Neural progenitor cell (in vitro differentiated cells): ENCODE results near the gene AKAP6. TPM values are rescaled to one million over a fixed set of nuclear protein-coding genes. Genes with fewer than 3 reads are reported as not detected.

Experiments used
- DNase-seq: peaks from one replicate; pipeline ENCODE4 v3.0.0-alpha.2; 2016; ENCODE audit warnings: low spot score
- H2AFZ ChIP-seq: fragments of 200-600 bp; sonication (generic); replicated peaks from 2 replicates; pipeline ENCODE4 v1.6.1; 2016; ENCODE audit warnings: antibody characterized with exemption
- H3F3A ChIP-seq: fragments of 200-600 bp; sonication (generic); 2 replicates; pipeline ENCODE4 v1.6.1; 2016; ENCODE audit warnings: antibody characterized with exemption, low read depth
- H3K27ac ChIP-seq: fragments of 200-600 bp; sonication (generic); 2 replicates; pipeline ENCODE4 v1.5.1; 2016; ENCODE audit warnings: mild to moderate bottlenecking
- H3K27me3 ChIP-seq: fragments of 200-600 bp; sonication (generic); 2 replicates; pipeline ENCODE4 v1.6.1; 2016; ENCODE audit warnings: mild to moderate bottlenecking, moderate library complexity
- H3K36me3 ChIP-seq: fragments of 200-600 bp; sonication (generic); 2 replicates; pipeline ENCODE4 v1.5.1; 2016
- H3K4me1 ChIP-seq: fragments of 200-600 bp; sonication (generic); 2 replicates; pipeline ENCODE4 v1.6.1; 2016; ENCODE audit warnings: mixed run types
- H3K4me2 ChIP-seq: fragments of 200-600 bp; sonication (generic); 2 replicates; pipeline ENCODE4 v1.6.1; 2016
- H3K4me3 ChIP-seq: fragments of 200-600 bp; sonication (generic); 2 replicates; pipeline ENCODE4 v1.5.1; 2016
- H3K79me2 ChIP-seq: fragments of 200-600 bp; sonication (generic); 2 replicates; pipeline ENCODE4 v1.6.1; 2016; ENCODE audit warnings: low read depth
- H3K9ac ChIP-seq: fragments of 200-600 bp; sonication (generic); 2 replicates; pipeline ENCODE4 v1.6.1; 2016
- H3K9me3 ChIP-seq: fragments of 200-600 bp; sonication (generic); 2 replicates; pipeline ENCODE4 v1.5.1; 2016; ENCODE audit warnings: low read depth
- H4K20me1 ChIP-seq: fragments of 200-600 bp; sonication (generic); 2 replicates; pipeline ENCODE4 v1.6.1; 2016; ENCODE audit warnings: low read depth
- H3K27ac Mint-ChIP-seq: 3 replicates; pipeline ENCODE4 v1.8.0; 2021; ENCODE audit warnings: mixed read lengths
- H3K27me3 Mint-ChIP-seq: 2 replicates; pipeline ENCODE4 v1.8.0; 2022; ENCODE audit warnings: low read depth, mild to moderate bottlenecking, inconsistent platforms, moderate library complexity, mixed read lengths; ENCODE audit not compliant: insufficient read depth
- H3K36me3 Mint-ChIP-seq: 3 replicates; pipeline ENCODE4 v1.8.0; 2021; ENCODE audit warnings: mixed read lengths
- H3K4me1 Mint-ChIP-seq: 3 replicates; pipeline ENCODE4 v1.8.0; 2021; ENCODE audit warnings: mixed read lengths
- H3K4me3 Mint-ChIP-seq: 3 replicates; pipeline ENCODE4 v1.8.0; 2021; ENCODE audit warnings: mild to moderate bottlenecking, moderate library complexity, mixed read lengths
- H3K9me3 Mint-ChIP-seq: 3 replicates; pipeline ENCODE4 v1.8.0; 2020; ENCODE audit warnings: mixed read lengths
- EZH2 ChIP-seq: fragments of 200-600 bp; sonication (generic); IDR thresholded peaks from 2 replicates; pipeline ENCODE4 v1.6.1; 2017; ENCODE audit warnings: antibody characterized with exemption, mild to moderate bottlenecking, moderate library complexity
- EZH2phosphoT487 ChIP-seq: fragments of 200-600 bp; sonication (generic); IDR thresholded peaks from 2 replicates; pipeline ENCODE4 v1.6.1; 2017; ENCODE audit warnings: antibody characterized with exemption
- total RNA-seq: library from RNA; depleted of rRNA; stranded (reverse); fragments of >200 nt; gene quantifications from 2 replicates; pipeline ENCODE4 v1.2.3, GENCODE V29; 2015; ENCODE audit warnings: low replicate concordance
- TF ChIP-seq, protein P1 (sequence below): fragments of 200-600 bp; sonication (generic); IDR thresholded peaks from 2 replicates; pipeline ENCODE4 v1.5.1; 2017; ENCODE audit warnings: antibody characterized with exemption, mild to moderate bottlenecking

AKAP6 gene
- total RNA-seq, 1 donor from 2014 or later, result 3.7 TPM

DNA sequence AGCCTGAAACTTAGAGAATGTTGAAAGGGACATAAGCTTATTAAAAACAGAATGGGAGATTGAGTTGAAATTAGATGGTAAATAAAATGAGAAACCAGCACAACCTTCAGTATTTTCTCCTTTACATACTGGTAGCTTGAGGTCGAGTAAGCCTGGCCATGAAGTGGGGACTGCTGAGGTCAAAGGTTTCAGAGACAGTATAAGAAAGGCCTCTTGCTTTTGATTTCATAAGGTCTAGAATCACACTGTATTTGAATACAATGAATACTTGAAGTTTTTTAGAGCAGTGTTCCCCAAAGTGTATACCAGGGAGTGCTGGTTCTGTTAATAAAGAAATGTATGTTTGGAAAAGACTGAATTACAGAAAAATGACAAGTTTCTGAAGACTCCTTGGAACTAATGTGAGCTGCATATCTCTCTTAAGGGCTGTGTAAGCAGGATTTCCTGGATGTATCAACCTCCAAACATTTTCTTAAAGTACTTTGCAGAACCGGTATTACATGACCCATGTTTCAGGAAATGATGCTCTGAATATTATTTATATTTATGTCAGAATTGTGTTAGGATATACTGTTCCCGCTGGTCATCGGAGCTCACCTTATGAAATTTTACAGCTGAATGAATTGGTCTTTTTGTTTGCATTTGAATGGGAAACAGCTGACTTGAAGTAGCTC, 85.0 kb downstream of the AKAP6 start:
- Histone ChIP-seq H3K36me3 (no peaks in the 10 kb centered on the region), H3K9me3 (no peaks in the 10 kb centered on the region), H3K79me2 (no peaks in the 10 kb centered on the region), H2AFZ (no peak overlapping the region), H3K4me2 (no peak overlapping the region), H3K9ac (no peak overlapping the region), H4K20me1 (no peaks in the 10 kb centered on the region), H3K4me3 (no peak overlapping the region), H3K4me1 (no peaks in the 10 kb centered on the region), H3F3A (no peaks in the 10 kb centered on the region), H3K27me3 (no peaks in the 10 kb centered on the region), H3K27ac (no peak overlapping the region)
- H3K27ac Mint-ChIP-seq, result no peak overlapping the region
- H3K9me3 Mint-ChIP-seq, result no peaks in the 10 kb centered on the region
- no peak for DNase-seq
- TF ChIP-seq EZH2phosphoT487 (no peak), EZH2 (no peak)
- TF ChIP-seq, protein P1, sequence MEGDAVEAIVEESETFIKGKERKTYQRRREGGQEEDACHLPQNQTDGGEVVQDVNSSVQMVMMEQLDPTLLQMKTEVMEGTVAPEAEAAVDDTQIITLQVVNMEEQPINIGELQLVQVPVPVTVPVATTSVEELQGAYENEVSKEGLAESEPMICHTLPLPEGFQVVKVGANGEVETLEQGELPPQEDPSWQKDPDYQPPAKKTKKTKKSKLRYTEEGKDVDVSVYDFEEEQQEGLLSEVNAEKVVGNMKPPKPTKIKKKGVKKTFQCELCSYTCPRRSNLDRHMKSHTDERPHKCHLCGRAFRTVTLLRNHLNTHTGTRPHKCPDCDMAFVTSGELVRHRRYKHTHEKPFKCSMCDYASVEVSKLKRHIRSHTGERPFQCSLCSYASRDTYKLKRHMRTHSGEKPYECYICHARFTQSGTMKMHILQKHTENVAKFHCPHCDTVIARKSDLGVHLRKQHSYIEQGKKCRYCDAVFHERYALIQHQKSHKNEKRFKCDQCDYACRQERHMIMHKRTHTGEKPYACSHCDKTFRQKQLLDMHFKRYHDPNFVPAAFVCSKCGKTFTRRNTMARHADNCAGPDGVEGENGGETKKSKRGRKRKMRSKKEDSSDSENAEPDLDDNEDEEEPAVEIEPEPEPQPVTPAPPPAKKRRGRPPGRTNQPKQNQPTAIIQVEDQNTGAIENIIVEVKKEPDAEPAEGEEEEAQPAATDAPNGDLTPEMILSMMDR, result no peak
- H3K4me1 Mint-ChIP-seq, result peaks cover 19% of the 10 kb centered on the region
- H3K27me3 Mint-ChIP-seq, result no peaks in the 10 kb centered on the region
- H3K36me3 Mint-ChIP-seq, result no peaks in the 10 kb centered on the region
- no peak overlapping the region for H3K4me3 Mint-ChIP-seq

DNA sequence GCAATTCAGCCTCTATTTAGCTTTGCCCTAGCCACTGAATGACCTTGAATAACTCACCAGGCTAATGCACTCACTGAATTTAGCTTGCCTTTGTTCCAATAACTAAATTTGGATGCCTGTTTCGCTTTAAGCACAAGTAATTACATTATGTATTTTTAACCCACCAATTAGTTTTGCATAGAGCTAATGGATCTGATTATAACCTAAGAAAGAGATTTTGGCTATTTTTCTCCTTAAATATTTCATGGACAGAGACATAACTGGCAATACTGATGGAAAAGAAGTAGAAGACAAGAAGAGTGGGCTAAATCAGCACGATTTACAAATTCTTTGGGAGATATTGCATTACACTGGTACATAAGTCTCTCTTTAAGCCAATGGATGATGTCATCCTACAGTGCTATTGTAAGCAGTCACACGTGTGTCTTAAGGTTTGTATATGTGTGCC, 85.7 kb downstream of the AKAP6 start:
- no peak overlapping the region for H3K4me3 ChIP-seq
- H3K4me1 Mint-ChIP-seq, result peaks cover 25% of the 10 kb centered on the region
- no peak overlapping the region for H3K27ac ChIP-seq
- H3K79me2 ChIP-seq, result no peaks in the 10 kb centered on the region
- no peaks in the 10 kb centered on the region for H3K36me3 ChIP-seq
- H3K36me3 Mint-ChIP-seq, result no peaks in the 10 kb centered on the region
- H3K9me3 Mint-ChIP-seq, result no peaks in the 10 kb centered on the region
- no peaks in the 10 kb centered on the region for H3K4me1 ChIP-seq
- no peaks in the 10 kb centered on the region for H3F3A ChIP-seq
- H4K20me1 ChIP-seq, result no peaks in the 10 kb centered on the region
- H3K9me3 ChIP-seq, result no peaks in the 10 kb centered on the region
- TF ChIP-seq EZH2 (no peak), EZH2phosphoT487 (no peak)
- TF ChIP-seq, protein P1, result no peak
- H3K4me2 ChIP-seq, result no peak overlapping the region
- H3K4me3 Mint-ChIP-seq, result no peak overlapping the region
- no peaks in the 10 kb centered on the region for H3K27me3 ChIP-seq
- no peak overlapping the region for H3K27ac Mint-ChIP-seq
- H3K9ac ChIP-seq, result no peak overlapping the region
- no peak for DNase-seq
- H2AFZ ChIP-seq, result no peak overlapping the region
- H3K27me3 Mint-ChIP-seq, result no peaks in the 10 kb centered on the region

DNA sequence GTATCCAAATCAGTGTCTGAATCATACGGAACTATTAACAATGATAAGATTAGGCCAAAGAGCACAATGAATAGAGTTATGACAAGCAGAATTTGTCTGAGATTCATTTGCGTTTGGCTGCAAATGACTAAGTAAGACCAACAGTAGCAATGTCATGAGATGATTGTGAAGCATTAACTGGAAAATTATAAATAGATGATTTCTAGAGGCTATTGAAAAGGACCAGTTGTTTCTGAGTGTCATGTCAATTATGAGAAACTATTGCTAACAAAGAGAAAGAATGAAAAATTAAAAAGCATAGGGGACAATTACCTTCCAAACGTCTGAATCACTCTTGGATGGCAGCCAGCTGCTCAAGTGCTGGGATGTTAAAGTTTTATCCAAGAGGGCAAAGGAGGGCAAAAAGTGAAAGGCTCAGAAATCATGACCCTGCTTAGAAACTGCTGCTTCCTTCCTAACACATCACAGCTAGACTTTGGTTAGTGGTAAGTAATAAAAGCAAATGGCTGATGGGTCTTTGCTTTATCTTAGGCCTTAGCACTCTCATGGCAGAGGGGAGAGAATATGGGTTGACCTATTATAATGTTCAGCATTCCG, 89.0 kb downstream of the AKAP6 start:
- Histone ChIP-seq H2AFZ (no peak overlapping the region), H3K27ac (no peak overlapping the region)
- peaks cover 34% of the 10 kb centered on the region for H3K4me1 Mint-ChIP-seq

More for the DNA sequence above, 89.0 kb downstream of the AKAP6 start:
- Histone ChIP-seq H4K20me1 (no peaks in the 10 kb centered on the region), H3F3A (no peaks in the 10 kb centered on the region), H3K4me1 (no peaks in the 10 kb centered on the region), H3K9me3 (no peaks in the 10 kb centered on the region), H3K4me3 (no peak overlapping the region), H3K36me3 (no peaks in the 10 kb centered on the region), H3K79me2 (no peaks in the 10 kb centered on the region), H3K27me3 (no peaks in the 10 kb centered on the region), H3K4me2 (no peak overlapping the region), H3K9ac (no peak overlapping the region)
- TF ChIP-seq, protein P1, result no peak
- TF ChIP-seq EZH2phosphoT487, result no peak
- no peak for TF ChIP-seq EZH2
- DNase-seq, result no peak
- Mint-ChIP-seq H3K4me3 (no peak overlapping the region), H3K36me3 (peaks cover 3% of the 10 kb centered on the region), H3K27ac (no peak overlapping the region), H3K27me3 (peaks cover 3% of the 10 kb centered on the region), H3K9me3 (peaks cover 12% of the 10 kb centered on the region)
